HEK293 (cell line): ENCODE results near the gene HTT-AS.

Source experiments
- HOXA7 ChIP-seq: sonication (generic); formaldehyde crosslinking; IDR thresholded peaks from 2 replicates; pipeline ENCODE4 v1.8.1; 2022; ENCODE audit warnings: missing genetic modification reagents, borderline replicate concordance
- YY1 ChIP-seq: fragments of 450-650 bp; formaldehyde crosslinking; IDR thresholded peaks from 2 replicates; pipeline ENCODE4 v1.5.1; 2018; ENCODE audit warnings: missing biosample characterization, missing genetic modification characterization
- TF ChIP-seq, protein P1 (sequence below): fragments of 450-650 bp; formaldehyde crosslinking; IDR thresholded peaks from 2 replicates; pipeline ENCODE4 v1.5.1; 2016; ENCODE audit warnings: missing biosample characterization, missing genetic modification characterization

DNA sequence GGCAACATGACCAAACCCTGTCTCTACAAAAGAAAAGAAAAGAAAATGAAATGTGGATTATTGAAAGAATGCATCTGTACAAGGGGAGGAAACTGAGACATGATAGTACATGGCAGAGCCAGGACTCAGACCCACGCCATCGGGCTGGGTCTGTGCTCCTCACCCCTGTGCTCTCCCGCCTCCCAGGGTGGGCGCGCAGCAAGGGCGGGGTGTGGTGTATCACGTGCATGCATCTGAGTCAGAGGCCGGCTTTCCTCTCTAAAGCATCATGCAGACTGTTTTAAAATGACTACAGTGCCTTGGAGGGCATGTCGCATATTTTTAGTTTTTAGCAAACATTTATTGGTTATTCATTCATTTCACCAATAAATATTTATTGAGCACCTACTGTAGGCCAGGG, 47.8 kb downstream of the HTT-AS start:
- TF ChIP-seq, protein P1, sequence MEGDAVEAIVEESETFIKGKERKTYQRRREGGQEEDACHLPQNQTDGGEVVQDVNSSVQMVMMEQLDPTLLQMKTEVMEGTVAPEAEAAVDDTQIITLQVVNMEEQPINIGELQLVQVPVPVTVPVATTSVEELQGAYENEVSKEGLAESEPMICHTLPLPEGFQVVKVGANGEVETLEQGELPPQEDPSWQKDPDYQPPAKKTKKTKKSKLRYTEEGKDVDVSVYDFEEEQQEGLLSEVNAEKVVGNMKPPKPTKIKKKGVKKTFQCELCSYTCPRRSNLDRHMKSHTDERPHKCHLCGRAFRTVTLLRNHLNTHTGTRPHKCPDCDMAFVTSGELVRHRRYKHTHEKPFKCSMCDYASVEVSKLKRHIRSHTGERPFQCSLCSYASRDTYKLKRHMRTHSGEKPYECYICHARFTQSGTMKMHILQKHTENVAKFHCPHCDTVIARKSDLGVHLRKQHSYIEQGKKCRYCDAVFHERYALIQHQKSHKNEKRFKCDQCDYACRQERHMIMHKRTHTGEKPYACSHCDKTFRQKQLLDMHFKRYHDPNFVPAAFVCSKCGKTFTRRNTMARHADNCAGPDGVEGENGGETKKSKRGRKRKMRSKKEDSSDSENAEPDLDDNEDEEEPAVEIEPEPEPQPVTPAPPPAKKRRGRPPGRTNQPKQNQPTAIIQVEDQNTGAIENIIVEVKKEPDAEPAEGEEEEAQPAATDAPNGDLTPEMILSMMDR (tag by site-specific recombination): no peak
- TF ChIP-seq YY1 (tag by site-specific recombination) (no peak), HOXA7 (no peak)
